SK-N-SH (cell line): ENCODE results near the gene TNFSF11.

Source experiments
- CHD2 ChIP-seq: fragments of 150-350 bp; IDR thresholded peaks from 2 replicates; pipeline ENCODE4 v1.6.1; 2018; ENCODE audit warnings: low read length; ENCODE audit not compliant: partially characterized antibody
- EP300 ChIP-seq, 2 experiments: IDR thresholded peaks; 2 replicates each; pipeline versions ENCODE4 v1.4.0 to v1.6.1; 2012; ENCODE audit warnings: borderline replicate concordance in 1 of 2, low read depth in 1 of 2, low read length in 1 of 2
- EZH2phosphoT487 ChIP-seq: fragments of 200-600 bp; sonication (generic); IDR thresholded peaks from 2 replicates; pipeline ENCODE4 v1.6.1; 2017; ENCODE audit warnings: low read depth, mixed run types, mild to moderate bottlenecking, antibody characterized with exemption, moderate library complexity, borderline replicate concordance
- FOXJ3 ChIP-seq: sonication (generic); formaldehyde crosslinking; IDR thresholded peaks from 2 replicates; pipeline ENCODE4 v1.5.1; 2020; ENCODE audit warnings: mild to moderate bottlenecking, missing genetic modification reagents
- JUND ChIP-seq: IDR thresholded peaks from 2 replicates; pipeline ENCODE4 v1.4.0; 2012
- POLR2AphosphoS5 ChIP-seq: IDR thresholded peaks from 2 replicates; pipeline ENCODE4 v1.6.1; 2012; ENCODE audit warnings: low read depth, low read length
- TAF1 ChIP-seq: IDR thresholded peaks from 2 replicates; pipeline ENCODE4 v1.6.1; 2012; ENCODE audit warnings: low read depth, mild to moderate bottlenecking, low read length, moderate library complexity, borderline replicate concordance
- YY1 ChIP-seq: IDR thresholded peaks from 2 replicates; pipeline ENCODE4 v1.4.0; 2012; ENCODE audit warnings: low read depth, mild to moderate bottlenecking
- TF ChIP-seq, protein P1 (sequence below): fragments of 200-600 bp; sonication (generic); IDR thresholded peaks from 2 replicates; pipeline ENCODE4 v1.6.1; 2017; ENCODE audit warnings: antibody characterized with exemption, mild to moderate bottlenecking, moderate library complexity
- TF ChIP-seq, protein P2 (sequence below): IDR thresholded peaks from 2 replicates; pipeline ENCODE4 v1.6.1; 2012; ENCODE audit warnings: mild to moderate bottlenecking, low read depth, low read length, moderate library complexity
- TF ChIP-seq, protein P3 (sequence below): fragments of 150-350 bp; IDR thresholded peaks from 2 replicates; pipeline ENCODE4 v1.6.1; 2017; ENCODE audit warnings: antibody characterized with exemption, low read length, low read depth, borderline replicate concordance
- TF ChIP-seq, protein P4 (sequence below): IDR thresholded peaks from 2 replicates; pipeline ENCODE4 v1.4.0; 2012; ENCODE audit warnings: low read depth, borderline replicate concordance

DNA sequence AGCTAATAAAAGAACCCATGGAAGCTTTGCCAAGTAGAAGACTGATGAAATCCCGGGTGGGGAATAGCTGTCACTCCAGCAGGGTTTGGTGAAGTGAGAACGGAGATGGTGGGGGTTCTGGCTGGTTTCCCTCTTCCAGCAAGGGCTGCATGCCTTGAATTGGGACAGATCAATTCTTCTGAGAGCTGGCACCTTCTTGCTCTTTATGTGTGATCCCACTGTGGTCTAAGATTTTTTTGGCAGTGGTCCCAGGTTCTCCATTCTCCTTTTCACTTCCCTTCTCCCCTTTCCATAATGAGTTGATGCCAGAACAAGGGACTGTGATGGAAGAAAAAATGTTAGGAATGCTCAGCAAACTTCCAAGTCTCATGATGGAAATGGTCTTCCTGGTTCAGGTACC, 50.0 kb downstream of the TNFSF11 start:
- TF ChIP-seq EP300 (IDR thresholded peaks at IDR 0.05; ENCODE audit: borderline replicate concordance in 1 of 2, low read depth in 1 of 2, low read length in 1 of 2) (no peak), FOXJ3 (CRISPR knock-in tag) (no peak), YY1 (no peak), POLR2AphosphoS5 (no peak), TAF1 (no peak), EZH2phosphoT487 (no peak), CHD2 (no peak), JUND (no peak)
- TF ChIP-seq, protein P1, sequence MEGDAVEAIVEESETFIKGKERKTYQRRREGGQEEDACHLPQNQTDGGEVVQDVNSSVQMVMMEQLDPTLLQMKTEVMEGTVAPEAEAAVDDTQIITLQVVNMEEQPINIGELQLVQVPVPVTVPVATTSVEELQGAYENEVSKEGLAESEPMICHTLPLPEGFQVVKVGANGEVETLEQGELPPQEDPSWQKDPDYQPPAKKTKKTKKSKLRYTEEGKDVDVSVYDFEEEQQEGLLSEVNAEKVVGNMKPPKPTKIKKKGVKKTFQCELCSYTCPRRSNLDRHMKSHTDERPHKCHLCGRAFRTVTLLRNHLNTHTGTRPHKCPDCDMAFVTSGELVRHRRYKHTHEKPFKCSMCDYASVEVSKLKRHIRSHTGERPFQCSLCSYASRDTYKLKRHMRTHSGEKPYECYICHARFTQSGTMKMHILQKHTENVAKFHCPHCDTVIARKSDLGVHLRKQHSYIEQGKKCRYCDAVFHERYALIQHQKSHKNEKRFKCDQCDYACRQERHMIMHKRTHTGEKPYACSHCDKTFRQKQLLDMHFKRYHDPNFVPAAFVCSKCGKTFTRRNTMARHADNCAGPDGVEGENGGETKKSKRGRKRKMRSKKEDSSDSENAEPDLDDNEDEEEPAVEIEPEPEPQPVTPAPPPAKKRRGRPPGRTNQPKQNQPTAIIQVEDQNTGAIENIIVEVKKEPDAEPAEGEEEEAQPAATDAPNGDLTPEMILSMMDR: no peak
- TF ChIP-seq, protein P2, sequence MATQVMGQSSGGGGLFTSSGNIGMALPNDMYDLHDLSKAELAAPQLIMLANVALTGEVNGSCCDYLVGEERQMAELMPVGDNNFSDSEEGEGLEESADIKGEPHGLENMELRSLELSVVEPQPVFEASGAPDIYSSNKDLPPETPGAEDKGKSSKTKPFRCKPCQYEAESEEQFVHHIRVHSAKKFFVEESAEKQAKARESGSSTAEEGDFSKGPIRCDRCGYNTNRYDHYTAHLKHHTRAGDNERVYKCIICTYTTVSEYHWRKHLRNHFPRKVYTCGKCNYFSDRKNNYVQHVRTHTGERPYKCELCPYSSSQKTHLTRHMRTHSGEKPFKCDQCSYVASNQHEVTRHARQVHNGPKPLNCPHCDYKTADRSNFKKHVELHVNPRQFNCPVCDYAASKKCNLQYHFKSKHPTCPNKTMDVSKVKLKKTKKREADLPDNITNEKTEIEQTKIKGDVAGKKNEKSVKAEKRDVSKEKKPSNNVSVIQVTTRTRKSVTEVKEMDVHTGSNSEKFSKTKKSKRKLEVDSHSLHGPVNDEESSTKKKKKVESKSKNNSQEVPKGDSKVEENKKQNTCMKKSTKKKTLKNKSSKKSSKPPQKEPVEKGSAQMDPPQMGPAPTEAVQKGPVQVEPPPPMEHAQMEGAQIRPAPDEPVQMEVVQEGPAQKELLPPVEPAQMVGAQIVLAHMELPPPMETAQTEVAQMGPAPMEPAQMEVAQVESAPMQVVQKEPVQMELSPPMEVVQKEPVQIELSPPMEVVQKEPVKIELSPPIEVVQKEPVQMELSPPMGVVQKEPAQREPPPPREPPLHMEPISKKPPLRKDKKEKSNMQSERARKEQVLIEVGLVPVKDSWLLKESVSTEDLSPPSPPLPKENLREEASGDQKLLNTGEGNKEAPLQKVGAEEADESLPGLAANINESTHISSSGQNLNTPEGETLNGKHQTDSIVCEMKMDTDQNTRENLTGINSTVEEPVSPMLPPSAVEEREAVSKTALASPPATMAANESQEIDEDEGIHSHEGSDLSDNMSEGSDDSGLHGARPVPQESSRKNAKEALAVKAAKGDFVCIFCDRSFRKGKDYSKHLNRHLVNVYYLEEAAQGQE: no peak
- TF ChIP-seq, protein P3, sequence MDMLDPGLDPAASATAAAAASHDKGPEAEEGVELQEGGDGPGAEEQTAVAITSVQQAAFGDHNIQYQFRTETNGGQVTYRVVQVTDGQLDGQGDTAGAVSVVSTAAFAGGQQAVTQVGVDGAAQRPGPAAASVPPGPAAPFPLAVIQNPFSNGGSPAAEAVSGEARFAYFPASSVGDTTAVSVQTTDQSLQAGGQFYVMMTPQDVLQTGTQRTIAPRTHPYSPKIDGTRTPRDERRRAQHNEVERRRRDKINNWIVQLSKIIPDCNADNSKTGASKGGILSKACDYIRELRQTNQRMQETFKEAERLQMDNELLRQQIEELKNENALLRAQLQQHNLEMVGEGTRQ: no peak
- TF ChIP-seq, protein P4, sequence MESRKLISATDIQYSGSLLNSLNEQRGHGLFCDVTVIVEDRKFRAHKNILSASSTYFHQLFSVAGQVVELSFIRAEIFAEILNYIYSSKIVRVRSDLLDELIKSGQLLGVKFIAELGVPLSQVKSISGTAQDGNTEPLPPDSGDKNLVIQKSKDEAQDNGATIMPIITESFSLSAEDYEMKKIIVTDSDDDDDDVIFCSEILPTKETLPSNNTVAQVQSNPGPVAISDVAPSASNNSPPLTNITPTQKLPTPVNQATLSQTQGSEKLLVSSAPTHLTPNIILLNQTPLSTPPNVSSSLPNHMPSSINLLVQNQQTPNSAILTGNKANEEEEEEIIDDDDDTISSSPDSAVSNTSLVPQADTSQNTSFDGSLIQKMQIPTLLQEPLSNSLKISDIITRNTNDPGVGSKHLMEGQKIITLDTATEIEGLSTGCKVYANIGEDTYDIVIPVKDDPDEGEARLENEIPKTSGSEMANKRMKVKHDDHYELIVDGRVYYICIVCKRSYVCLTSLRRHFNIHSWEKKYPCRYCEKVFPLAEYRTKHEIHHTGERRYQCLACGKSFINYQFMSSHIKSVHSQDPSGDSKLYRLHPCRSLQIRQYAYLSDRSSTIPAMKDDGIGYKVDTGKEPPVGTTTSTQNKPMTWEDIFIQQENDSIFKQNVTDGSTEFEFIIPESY: no peak
